ENCODE measurements around the gene C1QTNF1.

DNA sequence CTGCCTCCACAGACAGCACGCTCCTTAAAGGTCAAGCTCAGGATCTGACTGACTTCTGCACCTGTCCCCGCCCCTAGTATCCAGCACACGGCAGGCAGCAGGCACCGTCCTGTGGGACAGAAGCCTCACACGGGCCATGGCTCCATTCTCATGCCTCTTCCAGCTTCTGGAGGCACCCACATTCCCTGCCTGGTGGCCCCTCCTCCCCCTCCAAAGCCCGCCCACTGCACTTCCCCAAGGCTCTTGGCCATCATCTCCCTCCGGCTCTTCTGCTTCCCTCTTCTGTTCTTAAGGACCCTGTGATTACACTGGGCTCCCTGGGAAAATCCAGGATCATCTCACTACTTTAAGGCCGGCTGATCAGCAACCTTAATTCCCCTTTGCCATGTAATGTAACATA, 17.9 kb upstream of the C1QTNF1 start:
- TF ChIP-seq, protein P1, sequence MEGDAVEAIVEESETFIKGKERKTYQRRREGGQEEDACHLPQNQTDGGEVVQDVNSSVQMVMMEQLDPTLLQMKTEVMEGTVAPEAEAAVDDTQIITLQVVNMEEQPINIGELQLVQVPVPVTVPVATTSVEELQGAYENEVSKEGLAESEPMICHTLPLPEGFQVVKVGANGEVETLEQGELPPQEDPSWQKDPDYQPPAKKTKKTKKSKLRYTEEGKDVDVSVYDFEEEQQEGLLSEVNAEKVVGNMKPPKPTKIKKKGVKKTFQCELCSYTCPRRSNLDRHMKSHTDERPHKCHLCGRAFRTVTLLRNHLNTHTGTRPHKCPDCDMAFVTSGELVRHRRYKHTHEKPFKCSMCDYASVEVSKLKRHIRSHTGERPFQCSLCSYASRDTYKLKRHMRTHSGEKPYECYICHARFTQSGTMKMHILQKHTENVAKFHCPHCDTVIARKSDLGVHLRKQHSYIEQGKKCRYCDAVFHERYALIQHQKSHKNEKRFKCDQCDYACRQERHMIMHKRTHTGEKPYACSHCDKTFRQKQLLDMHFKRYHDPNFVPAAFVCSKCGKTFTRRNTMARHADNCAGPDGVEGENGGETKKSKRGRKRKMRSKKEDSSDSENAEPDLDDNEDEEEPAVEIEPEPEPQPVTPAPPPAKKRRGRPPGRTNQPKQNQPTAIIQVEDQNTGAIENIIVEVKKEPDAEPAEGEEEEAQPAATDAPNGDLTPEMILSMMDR (IDR thresholded peaks at IDR 0.05): no peak
- no peak for TF ChIP-seq POLR2A (IDR thresholded peaks at IDR 0.05)
- TF ChIP-seq POLR2AphosphoS5 (IDR thresholded peaks at IDR 0.05): no peak

Data from suprapubic skin (tissue), 4 donors.